Ishikawa (cell line): Measurements from ENCODE around the gene RAB22A.

Experiments used
- CEBPB ChIP-seq: IDR thresholded peaks from 2 replicates; pipeline ENCODE4 v1.6.1; 2012
- CREB1 ChIP-seq: IDR thresholded peaks from 2 replicates; pipeline ENCODE4 v1.6.1; 2012; ENCODE audit warnings: low read depth
- EGR1 ChIP-seq: IDR thresholded peaks from 2 replicates; pipeline ENCODE4 v1.6.1; 2012
- EP300 ChIP-seq: IDR thresholded peaks from 2 replicates; pipeline ENCODE4 v1.6.1; 2012; ENCODE audit warnings: borderline replicate concordance
- FOXM1 ChIP-seq: IDR thresholded peaks from 2 replicates; pipeline ENCODE4 v1.6.1; 2012; ENCODE audit warnings: low read depth, borderline replicate concordance
- MAX ChIP-seq: IDR thresholded peaks from 2 replicates; pipeline ENCODE4 v1.6.1; 2012
- NFIC ChIP-seq: IDR thresholded peaks from 2 replicates; pipeline ENCODE4 v1.6.1; 2012
- RAD21 ChIP-seq: IDR thresholded peaks from 2 replicates; pipeline ENCODE4 v1.6.1; 2012; ENCODE audit warnings: low read depth
- REST ChIP-seq: IDR thresholded peaks from 2 replicates; pipeline ENCODE4 v1.6.1; 2012; ENCODE audit warnings: low read depth, mild to moderate bottlenecking
- TAF1 ChIP-seq: IDR thresholded peaks from 2 replicates; pipeline ENCODE4 v1.6.1; 2012; ENCODE audit warnings: low read depth, mild to moderate bottlenecking
- TCF12 ChIP-seq: IDR thresholded peaks from 2 replicates; pipeline ENCODE4 v1.6.1; 2012; ENCODE audit warnings: low read depth
- TEAD4 ChIP-seq: IDR thresholded peaks from 2 replicates; pipeline ENCODE4 v1.6.1; 2012
- USF1 ChIP-seq: IDR thresholded peaks from 2 replicates; pipeline ENCODE4 v1.6.1; 2012
- YY1 ChIP-seq: IDR thresholded peaks from 2 replicates; pipeline ENCODE4 v1.6.1; 2012; ENCODE audit warnings: low read depth
- ZBTB7A ChIP-seq: IDR thresholded peaks from 2 replicates; pipeline ENCODE4 v1.6.1; 2012; ENCODE audit warnings: low read depth

RAB22A gene

GRCh38 chr20:58286729-58287128 lies 22.8 kb upstream of the RAB22A start:
- TF ChIP-seq MAX = no peak

GRCh38 chr20:58287638-58288037 lies 21.9 kb upstream of the RAB22A start:
- TF ChIP-seq CREB1 (no peak), USF1 (no peak), EP300 (no peak), CEBPB (no peak), NFIC (no peak), TAF1 (no peak), FOXM1 (no peak), REST (no peak), YY1 (no peak), ZBTB7A (no peak), TCF12 (no peak)

GRCh38 chr20:58289143-58289542 lies 20.4 kb upstream of the RAB22A start:
- TF ChIP-seq ZBTB7A (no peak), NFIC (no peak), TCF12 (no peak), EGR1 (no peak), EP300 (no peak)

GRCh38 chr20:58293453-58293852 lies 16.1 kb upstream of the RAB22A start:
- no peak for TF ChIP-seq NFIC
- TF ChIP-seq MAX = 0 out of 2 replicates have a peak, but pooled peaks have one; percentile 15
- peak; percentile 62 for TF ChIP-seq USF1
- TF ChIP-seq RAD21 = no peak

- no peak for TF ChIP-seq CEBPB
- no peak for TF ChIP-seq RAD21
- no peak for TF ChIP-seq NFIC
- TF ChIP-seq FOXM1 = no peak
- no peak for TF ChIP-seq ZBTB7A
- TF ChIP-seq TCF12 = no peak
- TF ChIP-seq TEAD4 = no peak
- no peak for TF ChIP-seq MAX
Observed at GRCh38 chr20:58294497-58295455, 14.7 kb upstream of the RAB22A start.

GRCh38 chr20:58296051-58296837 lies 13.3 kb upstream of the RAB22A start:
- no peak for TF ChIP-seq TCF12
- no peak for TF ChIP-seq USF1
- TF ChIP-seq MAX = no peak
- no peak for TF ChIP-seq TEAD4
- TF ChIP-seq TAF1 = no peak
- no peak for TF ChIP-seq ZBTB7A
- no peak for TF ChIP-seq CEBPB
- no peak for TF ChIP-seq EP300
- TF ChIP-seq NFIC = no peak
- TF ChIP-seq CREB1 = no peak
- TF ChIP-seq EGR1 = no peak
- no peak for TF ChIP-seq RAD21
- TF ChIP-seq REST = no peak
- TF ChIP-seq FOXM1 = no peak
- TF ChIP-seq YY1 = no peak
